ENCODE measurements around the gene ALDH3B2.
"Not testable (repeated sequence)": the region's sequence is repeated elsewhere in the genome, so short reads cannot be mapped to it uniquely, and the experiment has no call there.

Gene ALDH3B2

DNA sequence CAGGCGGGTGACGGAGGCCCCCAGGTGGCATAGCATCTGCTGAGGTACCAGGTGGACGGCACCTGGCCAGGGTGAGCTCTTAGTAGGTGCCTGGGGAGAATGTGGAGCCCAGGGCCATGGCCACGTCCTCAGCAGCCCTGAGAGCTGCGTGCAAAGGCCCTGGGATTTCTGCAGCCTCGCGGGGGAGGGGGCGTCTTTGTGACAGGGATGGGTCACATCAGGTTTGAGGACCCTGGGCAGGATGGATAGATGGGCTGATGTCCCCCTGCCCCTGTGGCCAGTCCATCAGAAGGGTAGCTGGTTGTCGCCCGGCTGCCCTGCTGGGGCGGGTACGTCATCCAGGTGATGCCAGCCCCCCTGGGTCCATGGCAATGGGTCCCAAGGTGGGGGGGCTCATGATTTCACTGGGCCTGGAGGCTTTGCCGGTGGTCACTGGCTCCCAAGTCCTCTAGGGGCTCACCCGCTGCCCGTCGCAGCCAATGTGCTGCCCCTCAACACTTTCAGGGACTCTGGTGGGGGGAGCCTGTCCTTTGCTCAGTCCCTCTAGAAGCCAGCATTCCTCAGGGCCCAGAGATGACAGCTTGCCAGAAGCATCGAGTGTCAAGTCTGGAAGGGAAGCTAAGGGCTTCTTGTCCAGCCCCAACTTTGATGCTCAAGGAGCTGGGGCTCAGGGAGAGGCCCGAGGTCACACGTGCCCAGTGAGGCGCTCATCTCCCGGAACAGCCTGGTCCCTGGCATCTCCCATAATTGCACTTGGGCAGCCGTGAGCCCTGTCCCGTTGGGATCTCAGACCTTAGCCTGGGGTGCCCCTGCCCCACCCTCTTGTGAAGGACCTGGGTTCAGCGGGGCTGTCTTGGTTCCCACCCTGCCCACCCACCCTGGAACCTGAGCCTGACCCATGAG is 35.6 kb downstream of the ALDH3B2 start:
- no peak overlapping the region for H2AFZ ChIP-seq (ENCODE audit: low read depth, low read length, severe bottlenecking)
- no peaks in the 10 kb centered on the region for H3K27me3 ChIP-seq (ENCODE audit: low read length)
- H3K9ac ChIP-seq (ENCODE audit: low read length), result no peak overlapping the region
- H3K79me2 ChIP-seq (ENCODE audit: insufficient read depth, low read length), result no peaks in the 10 kb centered on the region
- no peaks in the 10 kb centered on the region for H4K20me1 ChIP-seq (ENCODE audit: low read depth, low read length)
- TF ChIP-seq EZH2phosphoT487 (conservative IDR thresholded peaks at IDR 0.05; ENCODE audit: low read length), result no peak
- TF ChIP-seq, protein P1, sequence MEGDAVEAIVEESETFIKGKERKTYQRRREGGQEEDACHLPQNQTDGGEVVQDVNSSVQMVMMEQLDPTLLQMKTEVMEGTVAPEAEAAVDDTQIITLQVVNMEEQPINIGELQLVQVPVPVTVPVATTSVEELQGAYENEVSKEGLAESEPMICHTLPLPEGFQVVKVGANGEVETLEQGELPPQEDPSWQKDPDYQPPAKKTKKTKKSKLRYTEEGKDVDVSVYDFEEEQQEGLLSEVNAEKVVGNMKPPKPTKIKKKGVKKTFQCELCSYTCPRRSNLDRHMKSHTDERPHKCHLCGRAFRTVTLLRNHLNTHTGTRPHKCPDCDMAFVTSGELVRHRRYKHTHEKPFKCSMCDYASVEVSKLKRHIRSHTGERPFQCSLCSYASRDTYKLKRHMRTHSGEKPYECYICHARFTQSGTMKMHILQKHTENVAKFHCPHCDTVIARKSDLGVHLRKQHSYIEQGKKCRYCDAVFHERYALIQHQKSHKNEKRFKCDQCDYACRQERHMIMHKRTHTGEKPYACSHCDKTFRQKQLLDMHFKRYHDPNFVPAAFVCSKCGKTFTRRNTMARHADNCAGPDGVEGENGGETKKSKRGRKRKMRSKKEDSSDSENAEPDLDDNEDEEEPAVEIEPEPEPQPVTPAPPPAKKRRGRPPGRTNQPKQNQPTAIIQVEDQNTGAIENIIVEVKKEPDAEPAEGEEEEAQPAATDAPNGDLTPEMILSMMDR (IDR thresholded peaks at IDR 0.05; ENCODE audit: insufficient read depth, low read length, poor library complexity, severe bottlenecking), result no peak
- no peak overlapping the region for H3K4me2 ChIP-seq (ENCODE audit: low read depth, low read length, poor library complexity, severe bottlenecking)
- 0 out of 2 replicates have a peak, but pooled peaks cover 2% of the 10 kb centered on the region for H3F3A ChIP-seq (ENCODE audit: insufficient read depth)
- H3K27ac ChIP-seq (ENCODE audit: low read depth, low read length), result no peak overlapping the region
- no peaks in the 10 kb centered on the region for H3K9me2 ChIP-seq (replicated peaks; ENCODE audit: insufficient read depth, low read length)
- H3K4me3 ChIP-seq (ENCODE audit: insufficient read depth, low read length, poor library complexity, severe bottlenecking), result no peak overlapping the region
- H3K36me3 ChIP-seq (ENCODE audit: low read length), result no peaks in the 10 kb centered on the region
- no peaks in the 10 kb centered on the region for H3K9me3 ChIP-seq (ENCODE audit: insufficient read depth, low read length)

DNA sequence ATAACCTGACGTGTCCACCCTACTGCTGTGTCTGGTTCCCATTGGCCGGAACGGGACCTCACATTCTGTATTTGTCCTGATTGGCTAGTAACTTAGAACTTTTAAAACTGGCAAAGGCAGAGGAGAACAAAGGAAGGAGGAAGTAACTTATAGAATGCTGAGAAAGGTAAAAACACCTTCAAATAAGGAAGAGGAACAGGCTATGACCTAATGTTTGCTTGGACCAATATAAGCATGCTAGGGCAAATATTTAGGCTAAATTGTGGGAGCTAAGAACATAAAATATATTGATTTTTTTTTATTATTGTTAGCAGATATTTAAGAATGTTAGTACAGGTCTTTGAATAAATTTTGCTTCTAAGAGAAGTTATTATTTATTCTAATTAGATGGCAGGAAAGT is 37.0 kb downstream of the ALDH3B2 start:
- not testable (repeated sequence) for H3K27me3 ChIP-seq (ENCODE audit: low read length); H3K9me2 ChIP-seq (replicated peaks; ENCODE audit: insufficient read depth, low read length); H3K79me2 ChIP-seq (ENCODE audit: insufficient read depth, low read length); H3K4me3 ChIP-seq (ENCODE audit: insufficient read depth, low read length, poor library complexity, severe bottlenecking); H3K36me3 ChIP-seq (ENCODE audit: low read length); H2AFZ ChIP-seq (ENCODE audit: low read depth, low read length, severe bottlenecking); H3K4me2 ChIP-seq (ENCODE audit: low read depth, low read length, poor library complexity, severe bottlenecking); H4K20me1 ChIP-seq (ENCODE audit: low read depth, low read length); H3K27ac ChIP-seq (ENCODE audit: low read depth, low read length); H3K9ac ChIP-seq (ENCODE audit: low read length); H3K9me3 ChIP-seq (ENCODE audit: insufficient read depth, low read length); H3F3A ChIP-seq (ENCODE audit: insufficient read depth)

DNA sequence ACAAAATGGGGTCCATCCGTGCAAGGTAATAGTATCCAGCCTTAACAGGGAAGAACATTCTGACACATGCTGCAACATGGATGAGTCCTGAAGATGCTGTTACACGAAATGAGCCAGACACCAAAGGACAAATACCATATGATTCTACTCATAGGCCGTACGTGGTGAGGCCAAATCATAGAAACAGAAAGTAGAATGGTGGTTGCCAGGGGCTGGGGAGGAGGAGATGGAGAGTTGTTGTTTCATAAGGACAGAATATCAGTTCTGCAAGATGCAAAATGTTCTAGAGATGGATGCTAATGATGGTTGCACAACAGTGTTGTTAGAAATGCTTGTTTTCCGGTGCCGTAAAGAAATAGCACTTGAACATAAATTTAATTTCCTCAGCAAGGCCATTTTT is 37.5 kb downstream of the ALDH3B2 start:
- Histone ChIP-seq H3F3A (ENCODE audit: insufficient read depth) (0 out of 2 replicates have a peak, but pooled peaks cover 2% of the 10 kb centered on the region), H3K9me2 (replicated peaks; ENCODE audit: insufficient read depth, low read length) (no peaks in the 10 kb centered on the region), H3K9me3 (ENCODE audit: insufficient read depth, low read length) (no peaks in the 10 kb centered on the region), H4K20me1 (ENCODE audit: low read depth, low read length) (no peaks in the 10 kb centered on the region), H3K4me3 (ENCODE audit: insufficient read depth, low read length, poor library complexity, severe bottlenecking) (no peak overlapping the region), H2AFZ (ENCODE audit: low read depth, low read length, severe bottlenecking) (no peak overlapping the region), H3K4me2 (ENCODE audit: low read depth, low read length, poor library complexity, severe bottlenecking) (no peak overlapping the region), H3K36me3 (ENCODE audit: low read length) (no peaks in the 10 kb centered on the region), H3K9ac (ENCODE audit: low read length) (no peak overlapping the region), H3K27me3 (ENCODE audit: low read length) (no peaks in the 10 kb centered on the region), H3K27ac (ENCODE audit: low read depth, low read length) (no peak overlapping the region), H3K79me2 (ENCODE audit: insufficient read depth, low read length) (no peaks in the 10 kb centered on the region)
- TF ChIP-seq, protein P1 (IDR thresholded peaks at IDR 0.05; ENCODE audit: insufficient read depth, low read length, poor library complexity, severe bottlenecking), result no peak
- no peak for TF ChIP-seq EZH2phosphoT487 (conservative IDR thresholded peaks at IDR 0.05; ENCODE audit: low read length)

DNA sequence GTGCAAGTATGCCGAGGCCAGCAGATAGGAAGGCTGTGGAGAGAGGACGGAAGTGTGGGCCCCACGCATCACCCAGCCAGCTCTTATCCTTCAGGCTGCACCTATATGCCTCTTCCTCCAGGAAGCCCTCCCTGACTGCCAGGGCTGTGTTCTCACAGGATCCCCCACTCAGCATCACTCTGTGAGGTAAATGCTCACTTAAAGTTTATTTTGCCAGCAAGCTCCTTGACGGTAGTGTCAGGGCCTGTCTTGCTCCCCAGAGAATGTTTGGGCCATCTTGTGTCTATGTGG is 39.2 kb downstream of the ALDH3B2 start:
- H3K9ac ChIP-seq (ENCODE audit: low read length), result no peak overlapping the region
- H2AFZ ChIP-seq (ENCODE audit: low read depth, low read length, severe bottlenecking), result no peak overlapping the region
- no peaks in the 10 kb centered on the region for H3K79me2 ChIP-seq (ENCODE audit: insufficient read depth, low read length)
- no peaks in the 10 kb centered on the region for H3K27me3 ChIP-seq (ENCODE audit: low read length)
- H3K9me2 ChIP-seq (replicated peaks; ENCODE audit: insufficient read depth, low read length), result no peaks in the 10 kb centered on the region
- no peak for TF ChIP-seq EZH2phosphoT487 (conservative IDR thresholded peaks at IDR 0.05; ENCODE audit: low read length)
- TF ChIP-seq, protein P1 (IDR thresholded peaks at IDR 0.05; ENCODE audit: insufficient read depth, low read length, poor library complexity, severe bottlenecking), result no peak
- H3F3A ChIP-seq (ENCODE audit: insufficient read depth), result 0 out of 2 replicates have a peak, but pooled peaks cover 2% of the 10 kb centered on the region
- no peak overlapping the region for H3K4me2 ChIP-seq (ENCODE audit: low read depth, low read length, poor library complexity, severe bottlenecking)
- no peaks in the 10 kb centered on the region for H4K20me1 ChIP-seq (ENCODE audit: low read depth, low read length)
- H3K36me3 ChIP-seq (ENCODE audit: low read length), result no peaks in the 10 kb centered on the region
- no peak overlapping the region for H3K4me3 ChIP-seq (ENCODE audit: insufficient read depth, low read length, poor library complexity, severe bottlenecking)
- no peaks in the 10 kb centered on the region for H3K9me3 ChIP-seq (ENCODE audit: insufficient read depth, low read length)
- no peak overlapping the region for H3K27ac ChIP-seq (ENCODE audit: low read depth, low read length)
